HG03342 (cell line): ENCODE results near the gene PSMB10.

ENCODE experiments used
- ATAC-seq: cut with Tn5 transposase; IDR thresholded peaks from one replicate; pipeline ENCODE4 v1.9.1; 2021; ENCODE audit warnings: mild to moderate bottlenecking, moderate library complexity; ENCODE audit not compliant: unreplicated experiment

Gene PSMB10

DNA sequence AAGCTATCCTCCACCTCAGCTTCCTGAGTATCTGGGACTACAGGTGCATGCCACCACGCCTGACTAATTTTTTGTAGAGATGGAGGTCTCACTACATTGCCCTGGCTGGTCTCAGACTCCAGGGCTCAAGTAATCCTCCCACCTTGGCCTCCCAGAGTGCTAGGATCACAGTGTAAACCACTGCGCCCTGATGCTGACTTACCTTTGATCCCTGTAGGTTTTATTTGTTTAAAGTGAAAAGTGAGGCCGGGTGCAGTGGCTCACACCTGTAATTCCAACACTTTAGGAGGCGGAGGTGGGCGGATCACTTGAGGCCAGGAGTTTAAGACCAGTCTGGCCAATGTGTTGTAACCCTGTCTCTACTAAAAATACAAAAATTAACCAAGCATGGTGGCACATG lies 34.9 kb downstream of the PSMB10 start:
- ATAC-seq = no peak

GRCh38 chr16:67897231-67897630 lies 39.4 kb downstream of the PSMB10 start:
- ATAC-seq = no peak

DNA sequence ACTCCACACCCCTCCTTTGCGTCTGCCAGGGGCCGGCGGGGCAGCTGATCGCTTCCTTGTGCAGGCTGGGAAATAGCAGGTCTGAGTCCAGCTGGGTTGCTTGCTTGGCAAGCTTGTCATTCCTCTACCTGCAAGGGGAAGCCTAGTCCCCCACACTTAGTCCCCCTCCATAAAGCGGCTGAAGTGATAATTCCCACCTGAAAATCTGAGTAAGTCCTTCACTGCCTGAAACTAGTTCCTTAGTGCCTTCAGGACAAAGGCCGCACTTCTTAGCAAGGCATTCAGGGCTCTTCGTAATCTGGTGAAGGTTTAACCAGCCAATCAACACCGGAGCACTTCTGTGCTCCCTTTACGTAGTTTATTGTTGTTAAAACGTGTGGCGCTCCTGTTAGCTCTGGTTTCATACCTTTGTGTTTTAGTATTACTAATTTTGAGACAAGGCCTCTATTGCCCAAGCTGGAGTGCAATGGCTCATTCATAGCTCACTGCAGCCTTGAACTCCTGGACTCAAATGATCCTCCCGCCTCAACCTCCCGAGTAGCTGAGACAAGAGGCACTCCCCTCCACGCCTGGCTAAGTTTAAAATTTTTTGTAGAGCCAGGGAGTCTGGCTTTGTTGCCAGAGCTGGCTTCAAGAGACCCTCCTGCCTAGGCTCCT lies 42.8 kb downstream of the PSMB10 start:
- ATAC-seq = no peak

- ATAC-seq = peak; percentile 89
These were observed 43.5 kb downstream of the PSMB10 start, which contains the start of gene PSKH1 for GRCh38 chr16:67892899-67893742. PSKH1 (plus strand) TSS chr16:67893254; CDS start chr16:67908750, 15,496 bp downstream.

GRCh38 chr16:67892375-67892774 lies 44.3 kb downstream of the PSMB10 start:
- ATAC-seq = no peak

- ATAC-seq = no peak
These were observed 48.3 kb downstream of the PSMB10 start for GRCh38 chr16:67888331-67888730.

- ATAC-seq = no peak
These were observed 50.3 kb downstream of the PSMB10 start for GRCh38 chr16:67886387-67886786.

- ATAC-seq = no peak
These were observed 50.7 kb downstream of the PSMB10 start for GRCh38 chr16:67885976-67886375.

- no peak for ATAC-seq
These were observed 51.1 kb downstream of the PSMB10 start for GRCh38 chr16:67885545-67885944.

- no peak for ATAC-seq
These were observed 52.0 kb downstream of the PSMB10 start, which contains the start of gene NRN1L for GRCh38 chr16:67884684-67885083. NRN1L (plus strand) TSS chr16:67884885; CDS start chr16:67884904, 19 bp downstream.
